ENCODE results near the gene GPC6.

GPC6 gene

DNA sequence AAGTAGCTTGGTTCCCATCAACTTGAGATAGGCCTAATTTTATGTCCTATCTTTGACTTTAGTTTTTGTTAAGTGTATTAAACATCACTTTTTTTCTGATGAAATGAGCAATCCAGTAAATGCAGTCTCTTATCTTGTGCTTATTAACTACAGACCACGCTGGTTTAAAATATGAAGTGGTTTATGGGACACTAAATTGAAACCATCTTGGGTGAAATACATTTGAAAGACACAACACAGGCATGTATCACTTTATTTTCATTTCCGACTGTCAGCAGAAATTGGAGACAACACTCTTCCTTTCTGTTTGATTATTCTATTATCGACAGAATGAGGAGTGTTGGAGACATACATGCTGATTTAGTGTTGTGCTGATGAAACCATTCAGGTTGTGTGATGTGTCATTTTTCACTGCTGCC, 447.7 kb downstream of the GPC6 start:
- in situ Hi-C loops (cut with HindIII; ENCODE audit: low sequenced_read_pairs) = no loop called here
- no peak overlapping the region for H3K4me3 ChIP-seq (ENCODE audit: low read depth, low read length)
- no peak for DNase-seq (ENCODE audit: low read depth)
- TF ChIP-seq, protein P1, sequence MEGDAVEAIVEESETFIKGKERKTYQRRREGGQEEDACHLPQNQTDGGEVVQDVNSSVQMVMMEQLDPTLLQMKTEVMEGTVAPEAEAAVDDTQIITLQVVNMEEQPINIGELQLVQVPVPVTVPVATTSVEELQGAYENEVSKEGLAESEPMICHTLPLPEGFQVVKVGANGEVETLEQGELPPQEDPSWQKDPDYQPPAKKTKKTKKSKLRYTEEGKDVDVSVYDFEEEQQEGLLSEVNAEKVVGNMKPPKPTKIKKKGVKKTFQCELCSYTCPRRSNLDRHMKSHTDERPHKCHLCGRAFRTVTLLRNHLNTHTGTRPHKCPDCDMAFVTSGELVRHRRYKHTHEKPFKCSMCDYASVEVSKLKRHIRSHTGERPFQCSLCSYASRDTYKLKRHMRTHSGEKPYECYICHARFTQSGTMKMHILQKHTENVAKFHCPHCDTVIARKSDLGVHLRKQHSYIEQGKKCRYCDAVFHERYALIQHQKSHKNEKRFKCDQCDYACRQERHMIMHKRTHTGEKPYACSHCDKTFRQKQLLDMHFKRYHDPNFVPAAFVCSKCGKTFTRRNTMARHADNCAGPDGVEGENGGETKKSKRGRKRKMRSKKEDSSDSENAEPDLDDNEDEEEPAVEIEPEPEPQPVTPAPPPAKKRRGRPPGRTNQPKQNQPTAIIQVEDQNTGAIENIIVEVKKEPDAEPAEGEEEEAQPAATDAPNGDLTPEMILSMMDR (IDR thresholded peaks at IDR 0.05; ENCODE audit: low read depth, low read length, missing control alignments) = no peak

GRCh38 chr13:93680329-93680728, 453.7 kb downstream of the GPC6 start:
- in situ Hi-C loops (cut with HindIII; ENCODE audit: low sequenced_read_pairs) = no loop called here
- TF ChIP-seq, protein P1 (IDR thresholded peaks at IDR 0.05; ENCODE audit: low read depth, low read length, missing control alignments) = no peak
- no peak overlapping the region for H3K4me3 ChIP-seq (ENCODE audit: low read depth, low read length)
- no peak for DNase-seq (ENCODE audit: low read depth)

- in situ Hi-C loops (cut with HindIII; ENCODE audit: low sequenced_read_pairs) = no loop called here
- DNase-seq (ENCODE audit: low read depth) = no peak
- TF ChIP-seq, protein P1 (IDR thresholded peaks at IDR 0.05; ENCODE audit: low read depth, low read length, missing control alignments) = no peak
- no peak overlapping the region for H3K4me3 ChIP-seq (ENCODE audit: low read depth, low read length)
Measured at GRCh38 chr13:93685900-93686299, 459.3 kb downstream of the GPC6 start.

- TF ChIP-seq, protein P1 (IDR thresholded peaks at IDR 0.05; ENCODE audit: low read depth, low read length, missing control alignments) = no peak
- H3K4me3 ChIP-seq (ENCODE audit: low read depth, low read length) = no peak overlapping the region
- in situ Hi-C loops (cut with HindIII; ENCODE audit: low sequenced_read_pairs) = no loop called here
- DNase-seq (ENCODE audit: low read depth) = no peak
Measured at GRCh38 chr13:93686399-93686798, 459.8 kb downstream of the GPC6 start.

DNA sequence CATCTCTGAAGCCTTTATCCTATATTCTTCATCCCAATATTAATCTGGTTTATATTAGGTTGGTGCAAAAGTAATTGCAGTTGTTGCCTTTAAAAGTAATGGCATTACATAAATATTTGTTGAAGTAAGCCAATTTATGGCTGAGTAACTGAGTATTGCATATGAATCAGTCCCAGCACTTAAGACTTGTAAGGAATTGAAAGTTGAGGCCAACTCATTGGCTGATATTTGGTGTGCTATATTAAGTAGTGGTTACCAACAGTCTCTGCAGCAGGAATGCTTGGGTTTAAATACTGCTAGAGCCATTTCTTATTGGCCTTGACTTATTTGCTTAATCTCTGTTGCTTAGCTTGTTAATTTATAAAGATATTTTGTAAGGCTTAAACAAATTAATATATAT, 460.7 kb downstream of the GPC6 start:
- no peak for DNase-seq (ENCODE audit: low read depth)
- H3K4me3 ChIP-seq (ENCODE audit: low read depth, low read length) = no peak overlapping the region
- TF ChIP-seq, protein P1 (IDR thresholded peaks at IDR 0.05; ENCODE audit: low read depth, low read length, missing control alignments) = no peak
- in situ Hi-C loops (cut with HindIII; ENCODE audit: low sequenced_read_pairs) = no loop called here

DNA sequence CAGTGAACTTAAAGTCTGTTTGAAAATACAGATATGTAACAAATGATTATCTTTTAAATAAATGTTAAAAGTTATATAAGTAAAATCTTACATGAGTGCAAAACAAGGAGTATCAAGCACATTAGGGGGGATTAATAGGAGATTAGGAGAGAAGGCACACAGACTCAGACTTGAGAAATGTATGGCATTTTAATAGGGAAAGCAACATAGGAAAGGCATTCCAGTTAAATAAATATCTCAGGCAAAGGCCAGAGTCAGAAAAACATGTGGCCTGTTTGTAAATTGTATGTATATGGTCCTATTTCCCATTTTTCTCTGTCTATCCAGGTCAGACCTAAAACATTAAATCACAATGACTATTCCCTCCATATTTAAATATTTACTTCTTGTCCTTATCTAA, 462.7 kb downstream of the GPC6 start:
- TF ChIP-seq, protein P1 (IDR thresholded peaks at IDR 0.05; ENCODE audit: low read depth, low read length, missing control alignments) = no peak
- no peak overlapping the region for H3K4me3 ChIP-seq (ENCODE audit: low read depth, low read length)
- in situ Hi-C loops (cut with HindIII; ENCODE audit: low sequenced_read_pairs) = no loop called here
- no peak for DNase-seq (ENCODE audit: low read depth)

DNA sequence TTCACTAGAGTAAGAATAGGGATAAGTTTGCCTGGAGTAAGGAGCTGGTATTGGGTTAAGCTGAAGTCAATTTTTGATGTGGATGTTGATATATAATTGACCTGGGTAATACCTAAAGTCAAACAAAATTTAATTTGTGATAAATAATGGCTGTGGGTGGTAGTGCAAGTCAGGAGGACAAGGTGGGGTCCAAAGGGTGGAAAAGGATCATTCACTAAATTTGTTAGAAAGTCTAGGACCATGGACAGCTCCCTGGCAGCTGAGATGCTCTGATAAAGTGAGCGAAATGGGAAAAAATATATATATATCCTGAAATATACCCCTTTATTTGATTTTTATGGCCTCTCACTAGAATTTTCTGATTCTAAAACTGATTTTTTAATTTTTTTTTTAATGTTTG, 463.5 kb downstream of the GPC6 start:
- DNase-seq (ENCODE audit: low read depth) = peak; percentile 19
- in situ Hi-C loops (cut with HindIII; ENCODE audit: low sequenced_read_pairs) = no loop called here
- TF ChIP-seq, protein P1 (IDR thresholded peaks at IDR 0.05; ENCODE audit: low read depth, low read length, missing control alignments) = no peak
- no peak overlapping the region for H3K4me3 ChIP-seq (ENCODE audit: low read depth, low read length)
